ENCODE data around the gene GMDS. TPM values are rescaled to one million over a fixed set of nuclear protein-coding genes. Genes with fewer than 3 reads are reported as not detected.

Gene GMDS
- total and polyA plus RNA-seq, 2 of the 8 experiments (the other 6 are each of a cell fraction or from before 2014, with no cell fraction given): 16.8 to 50.0 TPM

- no peaks in the 10 kb centered on the region for H3K23me2 ChIP-seq (ENCODE audit: low read depth, low read length)
- H2AFZ ChIP-seq (ENCODE audit: low read length): no peak overlapping the region
- no peak overlapping the region for H3K4me3 ChIP-seq (ENCODE audit: extremely low read depth in 1 of 4, insufficient read depth in 2 of 4, low read depth in 3 of 4, low read length in 4 of 4)
- no peak overlapping the region for H2BK15ac ChIP-seq (ENCODE audit: low read length)
- 86% methylated on average over 5 of the region's 5 CpGs; no CpG with 5 or more reads in 1 of the 2 experiments for WGBS, 2 experiments (ENCODE audit: extremely low coverage in 1 of 2, insufficient coverage in 1 of 2, insufficient read length in 1 of 2, insufficient replicate concordance in 2 of 2, low coverage in 1 of 2, low lambda C conversion rate in 2 of 2, missing lambda C conversion rate in 1 of 2)
- no peak overlapping the region for H2BK5ac ChIP-seq (ENCODE audit: low read depth, low read length)
- no peaks in the 10 kb centered on the region for H3K79me2 ChIP-seq (ENCODE audit: control insufficient read depth in 1 of 2, insufficient read depth in 2 of 2, low read length in 2 of 2)
- no peak overlapping the region for H3K23ac ChIP-seq (ENCODE audit: insufficient read length)
- no peaks in the 10 kb centered on the region for H3K27me3 ChIP-seq (replicated peaks in 1 of 4; ENCODE audit: control insufficient read depth in 3 of 4, extremely low read depth in 1 of 4, insufficient read depth in 3 of 4, low read length in 3 of 4)
- H2AK5ac ChIP-seq (ENCODE audit: low read depth, low read length): no peak overlapping the region
- H3K79me1 ChIP-seq (ENCODE audit: low read depth, low read length): no peaks in the 10 kb centered on the region
- H4K91ac ChIP-seq (replicated peaks; ENCODE audit: insufficient read length, low read length): no peak overlapping the region
- no peak overlapping the region for H3K4me2 ChIP-seq (ENCODE audit: insufficient read depth in 1 of 2, low read depth in 2 of 2, low read length in 2 of 2)
- H4K5ac ChIP-seq (ENCODE audit: insufficient read length, low read depth, low read length): no peak overlapping the region
- H2BK120ac ChIP-seq (replicated peaks; ENCODE audit: low read depth, low read length): no peak overlapping the region
- H2BK20ac ChIP-seq (ENCODE audit: low read length): no peak overlapping the region
- CTCF ChIA-PET (ENCODE audit: partially characterized antibody): no interaction called here
- no peak overlapping the region for H3K9ac ChIP-seq (replicated peaks in 1 of 4; ENCODE audit: extremely low read depth in 1 of 4, low read depth in 3 of 4, low read length in 3 of 4)
- no peak overlapping the region for H3K27ac ChIP-seq (ENCODE audit: low read depth, low read length)
- H3K14ac ChIP-seq (ENCODE audit: insufficient read length): no peak overlapping the region
- no peaks in the 10 kb centered on the region for H4K20me1 ChIP-seq (replicated peaks in 1 of 2; ENCODE audit: control insufficient read depth in 1 of 2, insufficient read depth in 2 of 2, low read length in 2 of 2)
- no peak overlapping the region for H2BK12ac ChIP-seq (ENCODE audit: low read depth, low read length)
- POLR2A ChIA-PET (ENCODE audit: partially characterized antibody): no interaction called here
- peaks cover 0 to 4% (median 0%) of the 10 kb centered on the region in 4 experiments; a peak in 1 of 7 replicates for H3K4me1 ChIP-seq (replicated peaks in 1 of 4; ENCODE audit: control insufficient read depth in 3 of 4, insufficient read depth in 4 of 4, low read length in 3 of 4)
- H3K36me3 ChIP-seq (ENCODE audit: control insufficient read depth in 2 of 4, insufficient read depth in 4 of 4, low read length in 3 of 4): no peaks in the 10 kb centered on the region
- FAIRE-seq (no peak), DNase-seq (ENCODE audit: low read depth in 1 of 2, low spot score in 2 of 2) (no peak)
- H4K8ac ChIP-seq (ENCODE audit: extremely low read depth, insufficient read depth, low read length): no peak overlapping the region
- H3K9me3 ChIP-seq (ENCODE audit: insufficient read depth in 2 of 2, low read depth in 1 of 2, low read length in 1 of 2): no peaks in the 10 kb centered on the region
- no peak overlapping the region for H3K4ac ChIP-seq (replicated peaks; ENCODE audit: insufficient read length, low read depth, low read length)
- no peak overlapping the region for H3K18ac ChIP-seq (ENCODE audit: extremely low read depth, low read length)
- no peak overlapping the region for H3K56ac ChIP-seq (replicated peaks; ENCODE audit: insufficient read length, low read depth, low read length)
- no peak for TF ChIP-seq CHD7 (IDR thresholded peaks at IDR 0.05; ENCODE audit: insufficient replicate concordance, low read length)
Measured at GRCh38 chr6:1971612-1972011, 273.8 kb downstream of the GMDS start.
